Gastrocnemius medialis (tissue), 4 donors: Measurements from ENCODE around the gene PIK3C2G.

Experiments
- POLR2A ChIP-seq, 2 donors: fragments of 450-650 bp; IDR thresholded peaks; one replicate each; pipeline ENCODE4 v1.6.1; 2017; ENCODE audit warnings: antibody characterized with exemption in 2 of 2, mild to moderate bottlenecking in 2 of 2, moderate library complexity in 2 of 2
- TF ChIP-seq, protein P1 (sequence below), 5 experiments: fragments of 450-650 bp in 3 of 5; fragments of 200-600 bp in 2 of 5; sonication (generic) in 2 of 5; IDR thresholded peaks in 4 of 5; conservative IDR thresholded peaks in 1 of 5; 1 replicate in 4 of 5; 2 replicates in 1 of 5; pipeline ENCODE4 v1.5.1; 2016 to 2019; ENCODE audit warnings: antibody characterized with exemption in 5 of 5, mild to moderate bottlenecking in 3 of 5, moderate library complexity in 3 of 5

DNA sequence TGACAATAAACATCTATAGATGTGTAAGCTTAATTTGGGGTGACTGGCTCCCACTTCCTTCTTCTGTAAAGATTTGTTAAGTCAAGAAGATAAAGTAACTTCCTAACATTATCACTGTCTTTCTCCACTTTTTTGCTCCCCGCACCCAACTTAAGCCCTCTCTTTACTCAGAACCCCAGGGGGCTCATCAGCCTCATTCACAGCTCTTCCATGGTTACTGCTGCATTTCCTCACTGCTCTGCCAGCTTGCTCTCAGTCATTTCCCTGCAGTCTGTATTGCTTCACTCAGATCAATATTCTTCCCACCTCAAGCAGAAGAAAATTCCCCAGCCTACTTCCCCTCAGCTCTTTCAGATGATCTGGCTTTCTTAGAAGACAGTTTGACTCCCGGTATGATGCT lies 102.0 kb downstream of the PIK3C2G start:
- TF ChIP-seq, protein P1, sequence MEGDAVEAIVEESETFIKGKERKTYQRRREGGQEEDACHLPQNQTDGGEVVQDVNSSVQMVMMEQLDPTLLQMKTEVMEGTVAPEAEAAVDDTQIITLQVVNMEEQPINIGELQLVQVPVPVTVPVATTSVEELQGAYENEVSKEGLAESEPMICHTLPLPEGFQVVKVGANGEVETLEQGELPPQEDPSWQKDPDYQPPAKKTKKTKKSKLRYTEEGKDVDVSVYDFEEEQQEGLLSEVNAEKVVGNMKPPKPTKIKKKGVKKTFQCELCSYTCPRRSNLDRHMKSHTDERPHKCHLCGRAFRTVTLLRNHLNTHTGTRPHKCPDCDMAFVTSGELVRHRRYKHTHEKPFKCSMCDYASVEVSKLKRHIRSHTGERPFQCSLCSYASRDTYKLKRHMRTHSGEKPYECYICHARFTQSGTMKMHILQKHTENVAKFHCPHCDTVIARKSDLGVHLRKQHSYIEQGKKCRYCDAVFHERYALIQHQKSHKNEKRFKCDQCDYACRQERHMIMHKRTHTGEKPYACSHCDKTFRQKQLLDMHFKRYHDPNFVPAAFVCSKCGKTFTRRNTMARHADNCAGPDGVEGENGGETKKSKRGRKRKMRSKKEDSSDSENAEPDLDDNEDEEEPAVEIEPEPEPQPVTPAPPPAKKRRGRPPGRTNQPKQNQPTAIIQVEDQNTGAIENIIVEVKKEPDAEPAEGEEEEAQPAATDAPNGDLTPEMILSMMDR (IDR thresholded peaks at IDR 0.05 in 4 of 5, conservative IDR thresholded peaks at IDR 0.05 in 1 of 5) = no peak
- TF ChIP-seq POLR2A (IDR thresholded peaks at IDR 0.05) = no peak
